Stimulated activated CD8-positive, alpha-beta memory T cell treated with anti-CD3 and anti-CD28 coated beads, Interleukin-4, amount 100 ng/mL, for 24 hours (primary cell): ENCODE results near the gene PIP4K2C.
"Not testable (repeated sequence)": the region's sequence is repeated elsewhere in the genome, so short reads cannot be mapped to it uniquely, and the experiment has no call there.

Source experiments
- DNase-seq: peaks from one replicate; pipeline ENCODE4 v3.0.0-alpha.2; 2020; ENCODE audit warnings: low read depth

PIP4K2C gene

DNA sequence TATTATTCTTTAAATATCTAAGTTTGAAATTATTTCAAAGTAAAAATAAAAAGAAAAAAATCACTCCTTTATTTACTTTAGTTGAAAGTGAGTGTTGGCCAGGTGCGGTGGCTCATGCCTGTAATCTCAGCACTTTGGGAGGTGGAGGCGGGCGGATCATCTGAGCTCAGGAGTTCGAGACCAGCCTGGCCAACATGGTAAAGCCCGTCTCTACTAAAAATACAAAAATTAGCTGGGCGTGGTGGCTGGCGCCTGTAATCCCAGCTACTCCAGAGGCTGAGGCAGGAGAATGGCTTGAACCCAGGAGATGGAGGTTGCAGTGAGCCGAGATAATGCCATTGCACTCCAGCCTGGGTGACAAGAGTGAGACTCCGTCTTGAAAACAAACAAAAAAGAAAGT lies 45.7 kb downstream of the PIP4K2C start:
- DNase-seq = not testable (repeated sequence)

DNA sequence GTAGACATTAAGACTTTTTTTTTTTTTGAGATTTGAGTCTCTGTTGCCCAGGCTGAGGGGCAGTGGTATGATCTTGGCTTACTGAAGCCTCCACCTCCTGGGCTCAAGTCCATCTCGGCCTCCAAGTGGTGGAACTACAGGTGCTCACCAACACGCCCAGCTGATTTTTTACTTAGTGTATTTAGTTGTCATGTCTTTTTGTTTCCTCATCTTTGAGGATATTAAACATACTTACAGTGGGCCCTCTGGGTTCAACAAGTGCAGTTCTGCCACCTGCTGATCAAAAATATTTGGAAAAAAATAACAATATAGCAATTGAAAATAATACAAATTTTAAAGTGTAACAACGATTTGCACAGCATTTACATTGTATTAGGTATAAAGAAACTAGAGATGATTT lies 46.4 kb downstream of the PIP4K2C start:
- no peak for DNase-seq

DNA sequence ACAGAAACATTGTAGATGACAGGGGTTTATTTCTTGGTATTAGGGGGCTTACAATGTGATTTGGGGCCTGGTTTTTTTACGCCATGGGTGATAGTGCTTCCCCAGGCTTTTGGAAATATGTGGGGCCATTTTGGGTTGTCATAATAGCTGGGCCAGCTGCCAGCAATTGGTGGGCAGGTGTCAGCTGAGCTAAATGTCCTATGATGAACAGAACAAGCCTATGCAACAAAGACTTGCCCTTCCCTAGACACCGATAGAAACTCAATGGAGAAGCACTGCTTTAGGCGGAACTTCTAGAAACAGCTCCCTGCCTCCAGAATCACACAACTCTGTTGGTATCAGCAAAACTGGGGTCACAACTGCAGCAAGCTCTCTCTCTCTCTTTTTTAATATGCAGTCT lies 47.1 kb downstream of the PIP4K2C start:
- DNase-seq = no peak

DNA sequence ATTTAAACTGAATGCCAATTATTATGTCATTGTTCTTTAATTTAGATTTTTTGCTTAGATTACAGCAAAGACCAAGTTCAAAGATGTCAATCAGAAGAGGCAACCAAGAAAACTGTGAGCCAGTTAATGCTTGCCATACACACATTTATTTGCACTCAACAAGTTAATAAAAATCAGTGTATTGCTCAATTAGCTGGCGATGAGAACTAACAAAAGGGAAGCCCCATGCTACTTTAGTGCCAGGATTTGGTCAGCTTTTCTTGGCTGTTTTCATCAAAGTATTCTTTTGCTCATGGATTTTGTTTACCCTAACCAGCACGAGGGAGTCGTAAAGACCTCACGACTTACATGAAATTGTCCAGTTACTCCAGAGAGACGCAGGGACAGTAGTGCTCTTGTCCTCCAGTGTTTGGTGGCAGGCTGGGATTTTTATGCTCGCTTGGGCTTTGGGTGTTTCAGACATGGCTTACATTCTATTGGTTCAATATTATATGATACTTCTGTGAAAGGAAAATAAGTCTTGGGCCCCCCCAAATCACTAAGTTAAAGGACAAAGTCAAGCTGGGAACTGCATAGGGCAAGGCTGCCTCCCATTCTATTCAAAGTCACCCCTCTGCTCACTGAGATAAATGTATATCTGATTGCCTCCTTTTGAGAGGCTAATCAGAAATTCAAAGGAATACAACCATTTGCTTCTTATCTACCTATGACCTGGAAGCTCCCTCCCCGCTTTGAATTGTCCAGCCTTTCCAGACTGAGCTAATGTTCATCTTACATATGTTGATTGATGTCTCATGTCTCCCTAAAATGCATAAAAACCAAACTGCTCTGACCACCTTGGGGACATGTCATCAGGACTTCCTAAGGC lies 49.4 kb downstream of the PIP4K2C start:
- DNase-seq = no peak

DNA sequence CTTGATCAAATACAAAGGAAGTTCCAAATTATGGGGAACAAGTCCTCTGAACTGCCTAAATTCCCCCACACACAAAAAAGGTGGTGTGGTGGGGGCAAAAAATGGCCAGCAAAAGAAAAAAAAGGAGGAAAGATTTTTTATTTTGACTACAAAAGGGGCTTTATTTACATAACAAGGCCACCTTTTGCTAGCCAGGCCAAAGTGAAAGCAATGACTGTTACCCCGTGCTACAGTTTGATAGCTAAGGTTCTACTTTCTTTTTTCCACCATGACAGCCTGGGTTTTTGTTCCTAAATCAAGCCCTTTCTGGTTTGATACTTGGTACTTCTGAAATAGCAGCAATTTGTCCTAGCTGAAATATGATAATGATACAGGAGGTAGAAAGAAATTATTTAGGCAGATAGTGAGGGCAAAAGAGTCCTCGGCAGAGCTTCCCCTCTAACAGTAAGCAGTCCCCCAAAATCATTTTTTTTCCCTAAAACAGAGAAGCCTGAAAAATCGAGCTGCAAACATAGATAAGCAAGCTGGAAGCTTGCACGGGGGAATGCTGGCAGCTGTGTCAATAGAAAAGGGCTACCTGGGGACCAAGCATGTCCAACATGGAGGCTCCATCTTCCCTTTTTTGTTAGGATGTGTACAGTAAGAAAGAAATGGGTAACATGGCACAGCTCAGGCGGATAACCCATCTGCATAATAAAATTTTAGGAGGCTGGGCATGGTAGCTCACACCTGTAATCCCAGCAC lies 50.9 kb downstream of the PIP4K2C start:
- DNase-seq = no peak

DNA sequence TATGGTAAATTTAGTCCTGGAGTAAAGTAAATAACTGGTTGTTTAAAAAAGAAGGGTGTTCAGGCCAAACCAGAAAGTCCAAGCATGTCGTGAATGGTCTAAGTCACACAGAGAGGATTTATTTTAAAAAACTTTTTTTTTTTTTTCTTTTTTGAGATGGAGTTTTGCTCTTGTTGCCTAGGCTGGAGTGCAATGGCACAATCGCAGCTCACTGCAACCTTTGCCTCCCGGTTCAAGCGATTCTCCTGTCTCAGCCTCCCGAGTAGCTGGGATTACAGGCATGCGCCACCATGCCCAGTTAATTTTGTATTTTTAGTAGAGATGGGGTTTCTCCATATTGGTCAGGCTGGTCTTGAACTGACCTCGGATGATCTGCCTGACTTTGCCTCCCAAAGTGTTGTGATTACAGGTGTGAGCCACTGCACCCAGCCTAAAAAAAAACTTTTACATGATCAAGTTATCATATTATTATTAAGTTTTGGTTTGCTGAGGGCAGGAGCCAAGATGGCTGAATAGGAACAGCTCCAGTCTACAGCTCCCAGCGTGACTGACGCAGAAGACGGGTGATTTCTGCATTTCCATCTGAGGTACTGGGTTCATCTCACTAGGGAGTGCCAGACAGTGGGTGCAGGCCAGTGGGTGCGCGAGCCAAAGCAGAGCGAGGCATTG lies 55.1 kb downstream of the PIP4K2C start:
- not testable (repeated sequence) for DNase-seq

DNA sequence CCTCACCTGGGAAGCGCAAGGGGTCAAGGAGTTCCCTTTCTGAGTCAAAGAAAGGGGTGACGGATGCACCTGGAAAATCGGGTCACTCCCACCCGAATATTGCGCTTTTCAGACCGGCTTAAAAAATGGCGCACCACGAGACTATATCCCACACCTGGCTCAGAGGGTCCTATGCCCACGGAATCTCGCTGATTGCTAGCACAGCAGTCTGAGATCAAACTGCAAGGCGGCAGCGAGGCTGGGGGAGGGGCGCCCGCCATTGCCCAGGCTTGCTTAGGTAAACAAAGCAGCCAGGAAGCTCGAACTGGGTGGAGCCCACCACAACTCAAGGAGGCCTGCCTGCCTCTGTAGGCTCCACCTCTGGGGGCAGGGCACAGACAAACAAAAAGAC lies 55.7 kb downstream of the PIP4K2C start:
- not testable (repeated sequence) for DNase-seq
